NCI-H524 (cell line): ENCODE data around the gene ATP10A.
"Not testable (repeated sequence)": the region's sequence is repeated elsewhere in the genome, so short reads cannot be mapped to it uniquely, and the experiment has no call there.

Experiments
- DNase-seq, 2 experiments: peaks; one replicate each; lab custom pipeline; 2025; lab: John Stamatoyannopoulos, UW

Gene ATP10A

DNA sequence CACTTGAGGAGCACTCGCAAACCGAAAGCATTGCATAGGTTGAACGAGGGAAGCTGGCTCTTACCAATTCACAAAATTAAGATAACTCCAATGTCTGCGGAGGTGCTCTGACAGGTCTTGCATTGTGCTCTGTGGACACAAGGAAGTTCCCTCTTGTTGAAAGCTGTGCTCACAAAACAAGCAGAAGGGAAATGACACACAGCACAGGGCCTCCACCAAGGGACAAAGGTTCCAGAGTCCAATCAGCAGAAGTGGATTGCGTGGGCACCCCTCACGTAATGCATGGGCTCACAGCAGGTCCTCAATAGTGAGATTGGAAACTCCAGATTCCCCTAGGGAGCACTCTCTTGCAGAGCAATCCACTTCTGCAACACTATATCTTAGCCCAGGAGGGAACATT, 89.9 kb downstream of the ATP10A start:
- peak in 1 of 2 experiments; percentile 11 for DNase-seq

DNA sequence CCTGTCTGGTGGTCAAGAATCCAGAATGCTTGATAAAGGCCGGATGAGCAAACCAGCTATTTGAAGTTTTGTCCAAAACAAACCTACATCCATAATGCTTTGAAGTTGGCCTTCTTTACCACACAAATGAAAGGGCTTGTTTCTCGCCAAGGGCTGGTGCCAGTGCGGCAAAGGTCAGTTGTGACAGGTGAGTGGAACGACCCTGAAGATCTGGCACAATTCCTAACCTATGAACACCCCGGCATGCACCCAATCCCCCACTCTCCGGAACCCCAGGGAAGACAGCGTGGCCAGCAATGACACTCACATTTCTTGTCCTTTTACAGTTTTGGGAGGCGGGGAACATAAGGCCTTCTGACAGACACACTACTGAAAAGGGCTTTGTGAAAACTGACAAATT, 90.6 kb downstream of the ATP10A start:
- no peak for DNase-seq

DNA sequence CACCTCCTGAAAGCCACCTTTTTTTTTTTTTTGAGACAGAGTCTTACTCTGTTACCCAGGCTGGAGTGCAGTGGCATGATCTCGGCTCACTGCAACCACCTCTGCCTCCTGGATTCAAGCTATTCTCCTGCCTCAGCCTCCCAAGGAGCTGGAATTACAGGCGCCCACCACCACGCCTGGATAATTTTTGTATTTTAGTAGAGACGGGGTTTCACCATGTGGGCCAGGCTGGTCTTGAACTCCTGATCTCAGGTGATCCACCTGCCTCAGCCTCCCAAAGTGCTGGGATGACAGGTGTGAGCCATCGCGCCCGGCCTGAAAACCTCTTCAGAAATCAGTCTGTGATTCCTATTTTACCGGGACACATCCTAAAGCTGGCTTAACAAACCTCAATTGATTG, 91.4 kb downstream of the ATP10A start:
- DNase-seq, result not testable (repeated sequence)

DNA sequence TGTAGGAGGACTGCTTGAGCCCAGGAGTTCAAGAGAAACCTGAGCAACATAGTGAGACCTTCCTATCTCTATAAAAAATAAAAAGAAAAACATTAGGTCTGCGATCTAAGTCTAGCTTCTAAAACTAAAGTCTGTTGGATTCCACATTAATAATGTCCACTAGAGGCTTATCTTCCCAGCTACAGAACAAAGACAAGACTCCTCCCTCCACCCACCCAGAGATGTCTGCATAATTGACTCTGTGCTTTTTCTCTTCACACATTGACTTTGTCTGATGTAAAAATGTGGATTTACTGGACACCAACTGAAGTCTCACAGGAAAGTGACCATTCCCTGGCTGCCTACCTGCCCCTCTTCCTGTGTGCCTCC, 91.8 kb downstream of the ATP10A start:
- DNase-seq, result no peak

DNA sequence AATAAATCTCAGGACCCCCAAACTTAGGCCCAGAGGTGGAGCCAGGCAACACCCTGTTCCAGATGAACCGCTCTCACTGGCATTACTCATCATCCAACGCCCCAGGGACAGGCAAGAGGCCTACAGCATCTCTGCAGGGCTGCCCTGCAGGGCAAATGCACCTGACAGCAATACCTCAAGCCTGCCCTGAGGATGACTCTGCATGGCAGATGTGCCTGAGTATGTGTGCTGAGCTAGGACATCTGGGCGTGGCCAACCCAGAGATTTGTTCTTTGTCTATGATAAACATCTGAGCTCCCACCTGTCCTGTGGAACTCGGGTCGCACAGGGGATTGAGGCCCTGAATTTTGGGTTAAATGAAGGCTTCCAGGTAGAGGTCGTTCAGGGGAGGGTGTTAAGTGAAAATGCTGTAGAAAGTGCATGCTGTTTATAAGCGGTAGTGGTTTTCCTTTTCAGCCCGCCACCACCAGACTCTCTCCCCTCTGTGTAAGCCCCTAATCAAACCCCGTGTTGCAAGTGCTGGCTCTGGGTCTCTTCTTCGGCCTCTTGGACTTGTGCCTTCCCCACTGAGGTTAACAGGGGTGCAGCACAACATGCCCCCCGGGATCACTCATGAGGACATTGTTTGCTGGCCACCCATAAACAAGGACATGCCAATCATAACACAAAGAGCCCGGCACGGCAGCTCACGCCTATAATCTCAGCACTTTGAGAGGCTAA, 92.3 kb downstream of the ATP10A start:
- DNase-seq, result no peak

DNA sequence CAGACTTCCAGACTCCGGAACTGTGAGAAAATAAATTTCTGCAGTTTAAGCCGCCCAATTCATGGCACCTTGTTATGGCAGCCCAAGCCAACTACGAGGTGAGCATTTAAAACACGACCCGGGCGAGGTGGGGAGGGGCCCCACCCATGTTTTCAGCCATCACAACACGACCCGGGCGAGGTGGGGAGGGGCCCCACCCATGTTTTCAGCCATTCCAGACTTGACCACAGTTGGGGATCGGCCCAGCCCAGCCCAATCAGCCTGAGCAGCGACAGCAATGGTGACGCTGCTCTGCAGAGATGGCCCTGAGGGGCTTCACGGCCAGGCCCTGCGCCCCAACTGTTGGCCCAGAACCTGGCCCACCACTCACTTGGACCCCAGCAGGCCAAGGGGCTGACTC, 93.1 kb downstream of the ATP10A start:
- no peak for DNase-seq

DNA sequence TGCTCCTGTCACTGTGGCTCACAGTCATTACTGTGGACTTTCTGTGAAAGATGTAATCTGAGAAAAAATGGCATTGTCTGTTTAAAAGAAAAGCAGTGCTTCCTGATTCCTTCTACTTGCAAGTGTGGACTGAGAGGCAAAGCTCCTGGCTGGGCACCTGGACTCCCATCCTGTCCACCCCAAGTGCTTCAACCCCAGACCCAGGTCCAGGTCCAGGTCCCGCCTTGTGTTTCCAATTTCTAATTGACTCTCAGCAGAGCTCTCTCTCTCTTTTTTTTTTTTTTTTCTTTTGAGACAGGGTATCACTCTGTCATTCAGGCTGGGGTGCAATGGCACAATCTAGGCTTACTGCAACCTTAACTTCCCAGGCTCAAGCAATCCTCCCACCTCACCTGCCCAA, 94.9 kb downstream of the ATP10A start:
- no peak for DNase-seq

DNA sequence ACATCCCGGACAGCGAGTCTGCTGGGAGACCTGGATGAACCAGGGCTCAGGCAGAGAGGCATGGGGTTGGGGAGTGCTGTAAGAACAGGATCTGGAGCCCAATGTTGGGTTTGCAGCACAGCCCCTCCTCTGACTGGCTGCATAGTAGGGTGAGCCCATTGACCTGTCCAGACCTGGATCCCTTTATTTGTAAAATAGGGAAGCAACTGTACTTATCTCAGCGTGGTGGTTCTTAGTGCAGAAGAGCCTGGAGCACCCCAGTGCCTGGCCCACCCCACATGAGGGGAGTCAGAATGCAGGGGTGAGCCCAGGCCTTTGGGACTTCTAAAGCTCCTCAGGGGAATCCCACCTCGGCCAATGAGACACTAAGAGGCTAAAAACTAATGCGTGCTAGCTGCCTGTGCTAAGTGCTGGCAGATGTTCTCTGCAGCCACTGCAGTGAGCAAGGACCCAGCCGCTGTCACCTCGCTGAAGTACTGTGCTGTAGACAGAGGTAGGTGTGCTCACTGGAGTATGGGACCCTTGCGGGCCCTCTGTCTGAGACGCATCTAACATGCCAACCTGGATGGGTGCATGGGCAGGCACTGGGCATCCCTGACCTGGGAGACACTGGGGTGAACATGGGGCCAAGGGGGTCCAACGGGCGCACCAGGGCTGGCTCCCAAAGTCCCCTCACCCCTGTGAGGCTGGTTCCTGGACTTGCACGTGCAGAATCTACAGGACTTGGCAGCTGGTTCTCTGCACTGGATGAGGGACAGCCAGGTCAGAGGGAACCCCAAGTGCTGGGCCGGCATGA, 95.6 kb downstream of the ATP10A start:
- peak; percentile 11 to 81 for DNase-seq

DNA sequence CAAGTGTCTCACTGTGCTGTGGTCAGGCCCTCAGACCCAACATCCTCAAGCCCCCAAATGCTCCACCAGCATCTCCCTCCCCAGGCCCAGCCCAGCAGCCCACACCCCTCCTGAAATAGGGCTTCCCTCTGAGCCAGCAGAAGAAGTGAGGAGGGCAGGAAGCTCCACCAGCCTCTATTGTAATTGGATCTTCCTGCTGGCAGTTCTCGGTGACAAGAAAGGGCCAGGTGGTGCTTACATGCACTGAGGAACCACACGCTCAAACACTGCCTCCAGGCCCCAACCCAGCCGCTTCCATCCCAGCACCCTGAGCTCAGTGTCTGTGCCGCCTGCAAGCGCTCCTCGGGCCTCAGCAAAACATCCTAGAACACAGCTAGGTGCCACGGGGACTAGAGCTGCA, 96.7 kb downstream of the ATP10A start:
- peak in 1 of 2 experiments; percentile 81 for DNase-seq

DNA sequence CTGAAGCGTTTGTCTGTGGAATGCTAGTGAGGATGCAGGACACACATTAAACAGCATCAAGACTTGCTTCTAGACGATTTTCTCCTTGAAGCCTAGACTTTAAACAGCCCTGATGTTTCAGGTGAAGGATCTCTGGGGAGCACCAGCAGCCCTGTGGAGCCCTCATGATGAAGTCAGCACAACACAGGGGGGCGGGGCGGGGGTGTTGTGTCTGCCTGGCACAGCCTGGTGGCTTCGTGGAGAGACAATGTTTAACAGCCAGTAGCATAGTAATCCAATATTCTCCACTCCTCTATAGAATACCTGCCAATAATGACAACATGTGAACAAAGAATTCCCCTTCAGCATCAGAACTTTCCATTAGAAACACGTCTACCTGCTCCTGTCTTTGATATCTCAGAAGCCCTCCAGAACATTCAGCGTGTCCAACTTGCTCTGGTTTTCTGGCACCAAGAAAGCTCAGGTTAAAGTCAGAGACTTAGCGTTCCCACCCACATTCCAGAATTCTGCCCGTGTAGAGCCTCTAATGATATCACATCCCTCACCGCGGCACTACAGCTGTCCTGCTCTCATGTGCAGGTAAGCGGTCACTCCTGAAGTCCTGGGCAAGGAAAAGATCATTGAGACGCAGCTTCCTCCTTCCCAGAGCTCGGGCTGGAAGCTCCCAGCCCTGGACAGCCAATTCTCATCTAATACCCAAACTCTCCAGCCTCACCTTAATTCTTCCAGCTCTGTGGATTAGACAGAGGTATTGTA, 98.0 kb downstream of the ATP10A start:
- no peak for DNase-seq

DNA sequence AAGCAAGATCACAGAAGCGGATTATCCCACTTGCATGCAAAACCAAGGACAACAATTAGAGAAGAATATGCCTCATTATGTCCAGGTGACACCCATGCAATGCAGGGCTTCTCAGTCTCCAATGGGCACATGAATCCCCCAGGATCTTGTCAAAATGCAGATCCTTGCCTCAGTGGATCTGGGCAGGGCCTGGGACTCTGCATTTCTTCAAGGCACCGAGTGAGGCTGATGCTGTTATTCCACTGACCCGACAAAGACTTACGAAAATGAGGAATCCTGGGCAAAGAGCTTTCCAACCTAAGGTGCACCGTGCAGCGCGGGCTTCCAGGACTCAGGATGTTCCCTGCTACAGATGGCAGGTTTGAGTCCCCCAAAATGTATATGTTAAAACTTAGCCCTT, 99.2 kb downstream of the ATP10A start:
- DNase-seq, result peak in 1 of 2 experiments; percentile 31

DNA sequence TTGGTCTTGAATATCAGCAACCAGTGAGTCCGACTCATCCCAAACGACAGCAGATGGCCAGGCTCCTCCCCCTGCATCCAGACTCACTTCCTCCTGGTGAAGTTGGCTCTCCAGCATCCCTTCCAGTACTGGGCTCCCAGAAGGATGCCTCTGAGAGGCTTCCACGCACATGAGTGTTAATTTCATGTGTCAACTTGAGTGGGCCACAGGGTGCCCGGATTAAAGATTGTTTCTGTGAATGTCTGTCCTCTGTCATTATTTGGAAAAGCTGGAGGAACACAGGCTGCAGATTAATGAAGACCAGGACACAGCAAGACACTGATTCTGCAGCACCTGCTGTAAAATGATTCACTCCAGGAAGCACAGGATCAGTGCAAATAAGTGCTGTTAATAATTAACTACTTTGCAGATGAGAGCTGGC, 99.8 kb downstream of the ATP10A start:
- DNase-seq, result peak; percentile 89 to 90

DNA sequence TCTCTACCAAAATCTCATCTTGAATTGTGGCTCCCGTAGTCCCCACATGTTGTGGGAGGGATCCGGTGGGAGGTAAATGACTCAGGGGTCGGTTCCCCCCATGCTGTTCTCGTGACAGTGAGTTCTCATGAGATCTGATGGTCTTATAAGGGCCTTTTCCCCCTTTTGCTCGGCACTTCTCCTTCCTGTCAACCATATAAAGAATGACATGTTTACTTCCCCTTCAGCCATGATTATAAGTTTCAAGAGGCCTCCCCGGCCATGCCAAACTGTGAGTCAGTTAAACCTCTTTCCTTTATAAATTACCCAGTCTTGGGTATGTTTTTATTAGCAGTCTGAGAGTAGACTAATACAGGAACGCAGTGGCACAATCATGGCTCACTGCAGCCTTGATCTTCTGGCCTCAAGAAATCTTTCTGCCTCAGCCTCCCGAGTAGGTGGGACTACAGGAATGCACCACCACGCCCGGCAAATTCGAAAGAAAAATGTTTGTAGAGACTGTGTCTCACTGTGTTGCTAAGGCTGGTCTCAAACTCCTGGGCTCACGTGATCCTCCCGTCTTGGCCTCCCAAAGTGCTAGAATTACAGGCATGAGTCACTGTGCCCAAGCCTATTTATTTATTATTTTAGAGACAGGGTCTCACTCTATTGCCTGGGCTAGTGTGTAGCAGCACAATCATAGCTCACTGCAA, 101.0 kb downstream of the ATP10A start:
- DNase-seq, result no peak

DNA sequence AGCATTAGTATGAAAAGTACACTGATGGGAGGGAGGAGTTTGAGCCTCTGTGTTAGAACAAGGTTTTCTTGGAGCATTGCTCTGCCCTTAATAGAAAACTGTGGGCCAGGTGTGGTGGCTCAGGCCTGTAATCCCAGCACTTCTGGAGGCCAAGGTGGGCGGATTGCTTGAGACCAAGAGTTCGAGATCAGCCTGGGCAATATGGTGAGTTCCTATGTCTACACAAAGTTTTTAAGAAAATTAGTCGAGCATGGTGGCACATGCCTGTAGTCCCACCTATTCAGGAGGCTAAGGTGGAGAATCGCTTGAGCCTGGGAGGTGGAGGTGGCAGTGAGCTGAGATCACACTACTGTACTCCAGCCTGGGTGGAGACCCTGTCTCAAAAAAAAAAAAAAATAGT, 103.7 kb downstream of the ATP10A start:
- no peak for DNase-seq

DNA sequence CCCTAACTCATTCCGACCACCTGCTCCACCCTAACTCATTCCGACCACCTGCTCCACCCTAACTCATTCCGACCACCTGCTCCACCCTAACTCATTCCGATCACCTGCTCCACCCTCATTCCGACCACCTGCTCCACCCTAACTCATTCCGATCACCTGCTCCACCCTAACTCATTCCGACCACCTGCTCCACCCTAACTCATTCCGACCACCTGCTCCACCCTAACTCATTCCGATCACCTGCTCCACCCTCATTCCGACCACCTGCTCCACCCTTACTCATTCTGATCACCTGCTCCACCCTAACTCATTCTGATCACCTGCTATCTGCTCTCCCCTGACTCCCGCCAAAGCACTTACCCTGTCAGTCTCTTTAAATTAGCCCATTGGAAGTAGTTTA, 104.5 kb downstream of the ATP10A start:
- DNase-seq, result not testable (repeated sequence)

DNA sequence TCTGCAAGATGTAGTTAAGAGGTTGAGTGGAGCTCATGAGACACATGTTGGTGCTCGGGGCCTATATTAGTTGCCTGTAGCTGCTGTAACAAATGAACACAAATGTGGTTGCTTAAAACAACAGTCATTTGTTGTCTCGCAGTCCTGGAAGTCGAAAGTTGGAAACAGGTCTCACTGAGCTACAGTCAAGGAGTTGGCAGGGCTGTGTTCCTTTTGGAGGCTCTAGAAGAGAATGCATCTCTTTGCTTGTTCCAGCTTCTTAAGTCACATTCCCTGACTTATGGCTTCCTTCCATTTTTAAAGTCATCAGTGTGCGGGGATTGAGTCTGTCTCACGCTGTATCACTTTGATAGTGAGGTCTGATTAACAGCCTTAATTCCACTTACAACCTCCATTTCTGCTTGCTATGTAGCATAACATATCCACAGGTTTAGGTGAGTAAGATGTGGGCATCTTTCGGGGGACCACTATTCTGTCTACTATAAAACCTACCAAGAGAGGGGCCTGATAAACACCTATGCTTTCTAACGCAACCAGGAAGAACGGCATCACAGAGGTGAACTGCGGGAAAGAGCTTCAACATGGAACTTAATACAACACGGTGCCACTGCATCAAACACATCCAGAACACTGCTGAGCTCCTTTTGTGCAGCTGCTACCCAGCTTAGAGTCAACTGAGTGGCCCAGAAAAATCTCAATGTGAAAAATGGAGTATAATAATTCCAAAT, 119.4 kb downstream of the ATP10A start:
- DNase-seq, result no peak

DNA sequence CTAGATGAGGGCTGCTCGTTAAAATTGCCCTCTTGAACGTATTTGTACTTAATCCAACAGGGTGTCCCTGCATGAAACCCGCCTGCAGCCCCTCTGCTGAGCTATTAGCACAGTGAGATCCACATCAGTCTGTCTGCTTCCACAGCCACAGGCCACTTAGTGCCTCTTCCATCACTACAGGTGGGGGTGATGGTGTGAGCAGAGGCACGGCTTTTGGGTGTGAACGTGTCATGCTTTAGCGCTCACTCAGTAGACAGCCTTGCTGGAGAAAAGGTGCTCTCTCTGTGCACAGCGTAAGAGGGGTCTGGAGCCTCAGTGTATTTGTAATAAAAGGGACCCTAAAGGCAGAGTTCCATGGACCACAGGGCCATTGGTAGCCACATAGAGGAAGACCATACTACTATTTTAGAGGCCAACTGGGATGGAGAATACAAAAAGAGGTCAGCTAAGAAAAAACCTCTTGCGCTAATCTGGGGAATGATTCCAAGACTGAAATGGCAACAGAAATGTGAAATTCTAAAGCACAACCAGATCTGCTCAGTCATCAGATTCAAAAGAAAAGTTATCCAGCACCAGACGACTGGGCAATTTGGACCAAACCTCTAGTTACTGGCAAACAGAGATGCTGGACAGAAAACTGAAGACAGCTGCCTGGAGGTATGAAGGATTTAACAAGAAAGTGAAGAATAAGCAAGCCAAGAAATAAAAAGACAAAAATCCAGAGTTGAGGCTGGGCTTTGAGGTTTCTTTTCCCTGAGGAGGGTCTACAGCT, 120.2 kb downstream of the ATP10A start:
- peak in 1 of 2 experiments; percentile 7 for DNase-seq

DNA sequence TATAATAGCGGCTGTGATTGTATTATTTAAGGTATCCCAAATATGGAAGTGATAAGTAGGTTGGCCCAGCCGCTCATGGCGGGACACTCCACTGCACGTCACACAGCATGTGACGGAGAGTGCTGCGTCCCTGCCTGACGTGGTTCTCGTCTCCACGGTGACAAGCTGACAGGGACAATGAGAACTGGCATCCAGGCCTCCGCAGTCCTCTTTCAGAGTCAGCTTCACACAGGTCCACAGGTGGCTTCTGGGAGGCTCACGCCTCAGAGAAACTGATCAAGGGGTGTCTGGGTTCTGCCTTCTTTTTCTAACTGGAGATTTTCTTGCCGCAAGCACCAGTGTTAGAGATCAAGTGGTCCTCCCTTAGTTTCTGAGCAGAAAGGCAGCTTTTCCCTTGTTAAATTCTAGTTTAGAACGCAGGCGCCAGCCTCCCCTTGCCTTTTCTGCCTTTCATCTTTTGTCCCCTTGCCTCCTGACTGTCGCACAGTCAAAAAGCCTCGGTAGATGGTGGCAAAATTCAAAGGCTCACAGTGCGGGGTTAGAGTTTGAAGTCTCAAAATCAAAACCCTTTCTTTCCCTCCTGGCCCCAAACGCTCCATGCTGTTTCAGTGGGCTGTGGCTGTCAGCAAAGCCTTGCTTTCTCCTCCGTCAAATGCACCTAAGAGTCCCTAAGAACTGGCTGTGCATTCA, 120.9 kb downstream of the ATP10A start:
- no peak for DNase-seq

DNA sequence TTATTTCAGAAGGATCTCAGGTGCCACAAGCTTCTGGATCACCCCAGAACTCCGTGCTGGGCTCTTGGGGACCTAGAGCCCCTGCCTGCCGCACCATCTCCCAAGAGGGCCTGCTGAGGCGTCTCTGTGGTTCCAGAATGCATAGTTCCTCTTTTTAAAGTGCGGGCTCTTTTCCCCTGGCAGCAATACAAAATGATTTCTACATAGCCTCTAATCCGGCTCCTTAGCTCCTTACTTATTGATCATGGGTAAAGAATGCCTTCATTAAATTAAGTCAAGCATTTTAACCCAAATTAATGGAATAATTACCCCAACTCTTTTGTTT, 121.9 kb downstream of the ATP10A start:
- no peak for DNase-seq
